ENCODE data around the gene PTGR3.

The PTGR3 gene

GRCh38 chr18:75211953-75212750, 3.2 kb upstream of the PTGR3 start:
- peak; percentile 44 for DNase-seq (ENCODE audit: low spot score)
- TF ChIP-seq CTCF (IDR thresholded peaks at IDR 0.05; ENCODE audit: extremely low read depth, insufficient read depth, missing control alignments) = no peak
- in situ Hi-C loops (cut with MboI; ENCODE audit: low pct_unique_long_range_greater_than_20kb, low sequenced_read_pairs, unreplicated experiment) = no loop called here

- no peak for TF ChIP-seq CTCF (IDR thresholded peaks at IDR 0.05; ENCODE audit: extremely low read depth, insufficient read depth, missing control alignments)
- in situ Hi-C loops (cut with MboI; ENCODE audit: low pct_unique_long_range_greater_than_20kb, low sequenced_read_pairs, unreplicated experiment) = no loop called here
- peak; percentile 54 for DNase-seq (ENCODE audit: low spot score)
Measured at GRCh38 chr18:75211626-75211952, 2.6 kb upstream of the PTGR3 start.

GRCh38 chr18:75211002-75211621, 2.2 kb upstream of the PTGR3 start:
- DNase-seq (ENCODE audit: low spot score) = peak; percentile 64
- TF ChIP-seq CTCF (IDR thresholded peaks at IDR 0.05; ENCODE audit: extremely low read depth, insufficient read depth, missing control alignments) = no peak
- in situ Hi-C loops (cut with MboI; ENCODE audit: low pct_unique_long_range_greater_than_20kb, low sequenced_read_pairs, unreplicated experiment) = no loop called here

DNA sequence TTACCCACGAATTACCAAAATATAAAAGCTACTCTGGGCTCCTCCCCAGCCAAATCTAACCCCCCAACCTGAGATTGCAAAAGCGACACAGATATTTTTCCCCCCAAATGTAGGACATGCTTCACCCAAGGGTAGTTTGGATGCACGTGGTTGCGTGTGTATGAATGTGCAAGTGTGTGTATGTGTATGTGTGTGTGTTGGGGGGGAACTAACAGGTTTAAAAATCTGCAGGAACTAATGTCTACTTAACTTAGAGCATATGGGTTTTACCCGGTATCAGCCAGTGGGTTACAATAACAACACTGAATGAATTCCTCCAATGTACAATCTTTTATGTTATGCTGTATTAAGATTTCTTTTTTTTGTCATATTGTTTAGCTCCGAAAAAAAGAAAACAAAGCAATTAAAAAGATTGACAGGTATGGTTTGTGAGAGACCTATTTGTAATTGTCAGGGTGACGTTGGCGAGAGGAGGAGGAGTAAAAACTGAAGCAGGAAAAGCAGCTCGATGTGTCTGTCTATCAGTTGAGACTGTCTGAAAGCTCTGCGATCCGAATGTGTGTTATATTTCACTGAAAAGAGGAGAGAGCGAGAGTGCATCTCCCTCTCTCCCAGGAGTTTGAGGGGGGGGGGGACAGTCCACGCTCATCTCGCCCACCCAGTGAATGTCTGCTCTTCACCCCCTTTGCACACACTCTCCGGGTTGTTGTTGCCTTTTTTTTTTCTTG, 1.5 kb upstream of the PTGR3 start, which contains the start of gene TSHZ1:
TSS of gene TSHZ1 (plus strand) at position 524 of the 728 bp plus-strand sequence. CDS start 1,080 bp downstream, outside the sequence.
- peak; percentile 90 for DNase-seq (ENCODE audit: low spot score)
- no peak for TF ChIP-seq CTCF (IDR thresholded peaks at IDR 0.05; ENCODE audit: extremely low read depth, insufficient read depth, missing control alignments)
- in situ Hi-C loops (cut with MboI; ENCODE audit: low pct_unique_long_range_greater_than_20kb, low sequenced_read_pairs, unreplicated experiment) = no loop called here

DNA sequence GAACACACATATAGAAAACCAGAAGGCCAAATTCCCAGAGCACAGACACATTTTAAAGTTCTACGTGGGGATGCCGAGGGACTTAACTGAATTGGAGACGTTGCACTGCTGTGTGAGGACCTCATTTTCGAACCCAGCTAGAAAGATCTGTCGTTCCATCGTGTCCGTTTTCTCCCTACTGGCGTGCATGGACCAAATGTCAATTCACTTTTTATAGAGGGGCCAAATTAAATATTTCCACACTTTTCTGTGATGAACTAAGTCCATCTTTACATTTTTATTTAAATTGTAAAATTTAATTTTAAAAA, 966 bp upstream of the PTGR3 start:
- DNase-seq (ENCODE audit: low spot score) = no peak
- TF ChIP-seq CTCF (IDR thresholded peaks at IDR 0.05; ENCODE audit: extremely low read depth, insufficient read depth, missing control alignments) = no peak
- in situ Hi-C loops (cut with MboI; ENCODE audit: low pct_unique_long_range_greater_than_20kb, low sequenced_read_pairs, unreplicated experiment) = no loop called here

DNA sequence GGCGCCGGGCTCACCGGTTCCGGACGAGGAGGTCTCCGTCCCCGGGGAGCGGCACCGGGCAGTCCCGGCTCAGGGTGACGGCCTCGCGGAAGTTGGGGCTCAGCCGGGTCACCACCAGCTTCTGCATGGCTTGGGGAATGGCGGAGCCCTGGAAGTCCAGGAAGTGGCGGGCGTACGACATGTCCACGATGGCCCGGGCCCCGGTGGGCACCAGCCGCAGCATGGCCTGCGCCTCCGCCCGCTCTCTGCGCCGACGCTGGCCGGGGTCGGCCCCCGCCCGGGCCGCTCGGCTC, 157 bp downstream of the PTGR3 start:
- no peak for TF ChIP-seq CTCF (IDR thresholded peaks at IDR 0.05; ENCODE audit: extremely low read depth, insufficient read depth, missing control alignments)
- in situ Hi-C loops (cut with MboI; ENCODE audit: low pct_unique_long_range_greater_than_20kb, low sequenced_read_pairs, unreplicated experiment) = no loop called here
- no peak for DNase-seq (ENCODE audit: low spot score)
